Measurements from ENCODE around the gene EXOC4.

GRCh38 chr7:133445617-133446016 lies 192.7 kb downstream of the EXOC4 start:
- TF ChIP-seq SIN3A (IDR thresholded peaks at IDR 0.05; ENCODE audit: borderline replicate concordance, insufficient read depth, low read depth, low read length) = no peak
- no peak for TF ChIP-seq CTCF (IDR thresholded peaks at IDR 0.05)
- TF ChIP-seq POLR2AphosphoS5 (IDR thresholded peaks at IDR 0.05; ENCODE audit: low read depth, low read length) = no peak
- TF ChIP-seq REST (IDR thresholded peaks at IDR 0.05; ENCODE audit: insufficient read depth in 1 of 2, low read depth in 2 of 2, low read length in 1 of 2) = no peak
- TF ChIP-seq TCF7L2 (IDR thresholded peaks at IDR 0.05; ENCODE audit: low read depth, low read length) = no peak

Measured in Panc1 (cell line).